Measurements from ENCODE around the gene MCMBP.

The MCMBP gene

GRCh38 chr10:119872610-119872859, at the start of gene MCMBP:
Gene MCMBP, minus strand, starts transcription at chr10:119872843. Its CDS starts 259 bp downstream, at chr10:119872584.
- Histone ChIP-seq H3K79me2 (ENCODE audit: low read length) (peaks cover 47% of the 10 kb centered on the region), H3K4me1 (ENCODE audit: low read length) (peaks cover 11% of the 10 kb centered on the region; the same call in 1 of the 2 replicates), H3K27ac (ENCODE audit: low read length) (peak within 1 kb of the TSS; percentile 51; the same call in 1 of the 2 replicates), H3K36me3 (replicated peaks; ENCODE audit: insufficient read depth, low read length) (no peaks in the 10 kb centered on the region; the same call in 1 of the 2 replicates), H2AFZ (ENCODE audit: low read length) (peak within 1 kb of the TSS; percentile 86), H3K9ac (ENCODE audit: low read length) (peak within 1 kb of the TSS; percentile 78), H3K27me3 (replicated peaks; ENCODE audit: insufficient read depth, low read length) (no peaks in the 10 kb centered on the region), H3K4me2 (ENCODE audit: low read depth, low read length) (peak within 1 kb of the TSS; percentile 84), H3K4me3 (ENCODE audit: low read length) (peak within 1 kb of the TSS; percentile 98), H3F3A (ENCODE audit: insufficient read depth, low read length) (peaks cover 5% of the 10 kb centered on the region; the same call in 1 of the 2 replicates), H3K9me3 (replicated peaks; ENCODE audit: insufficient read depth, low read length) (no peaks in the 10 kb centered on the region), H4K20me1 (ENCODE audit: insufficient read depth, low read length) (peaks cover 41% of the 10 kb centered on the region), H3K9me2 (replicated peaks; ENCODE audit: insufficient read depth, low read length) (no peaks in the 10 kb centered on the region)
- DNase-seq = no peak
- TF ChIP-seq, protein P1, sequence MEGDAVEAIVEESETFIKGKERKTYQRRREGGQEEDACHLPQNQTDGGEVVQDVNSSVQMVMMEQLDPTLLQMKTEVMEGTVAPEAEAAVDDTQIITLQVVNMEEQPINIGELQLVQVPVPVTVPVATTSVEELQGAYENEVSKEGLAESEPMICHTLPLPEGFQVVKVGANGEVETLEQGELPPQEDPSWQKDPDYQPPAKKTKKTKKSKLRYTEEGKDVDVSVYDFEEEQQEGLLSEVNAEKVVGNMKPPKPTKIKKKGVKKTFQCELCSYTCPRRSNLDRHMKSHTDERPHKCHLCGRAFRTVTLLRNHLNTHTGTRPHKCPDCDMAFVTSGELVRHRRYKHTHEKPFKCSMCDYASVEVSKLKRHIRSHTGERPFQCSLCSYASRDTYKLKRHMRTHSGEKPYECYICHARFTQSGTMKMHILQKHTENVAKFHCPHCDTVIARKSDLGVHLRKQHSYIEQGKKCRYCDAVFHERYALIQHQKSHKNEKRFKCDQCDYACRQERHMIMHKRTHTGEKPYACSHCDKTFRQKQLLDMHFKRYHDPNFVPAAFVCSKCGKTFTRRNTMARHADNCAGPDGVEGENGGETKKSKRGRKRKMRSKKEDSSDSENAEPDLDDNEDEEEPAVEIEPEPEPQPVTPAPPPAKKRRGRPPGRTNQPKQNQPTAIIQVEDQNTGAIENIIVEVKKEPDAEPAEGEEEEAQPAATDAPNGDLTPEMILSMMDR (IDR thresholded peaks at IDR 0.05; ENCODE audit: low read length) = no peak
- TF ChIP-seq EZH2phosphoT487 (IDR thresholded peaks at IDR 0.05; ENCODE audit: low read length) (no peak), EZH2 (optimal IDR thresholded peaks at IDR 0.05; ENCODE audit: low read depth, low read length) (no peak)

- no peaks in the 10 kb centered on the region for H3K9me2 ChIP-seq (replicated peaks; ENCODE audit: insufficient read depth, low read length)
- H2AFZ ChIP-seq (ENCODE audit: low read length) = no peak overlapping the region
- peak; percentile 35 for DNase-seq
- no peaks in the 10 kb centered on the region for H3K79me2 ChIP-seq (ENCODE audit: low read length)
- peak overlapping the region; percentile 24; the same call in 1 of the 2 replicates for H3K27ac ChIP-seq (ENCODE audit: low read length)
- TF ChIP-seq, protein P1 (IDR thresholded peaks at IDR 0.05; ENCODE audit: low read length) = no peak
- TF ChIP-seq EZH2phosphoT487 (IDR thresholded peaks at IDR 0.05; ENCODE audit: low read length) = no peak
- H3K36me3 ChIP-seq (replicated peaks; ENCODE audit: insufficient read depth, low read length) = peaks cover 13% of the 10 kb centered on the region; the same call in 1 of the 2 replicates
- no peaks in the 10 kb centered on the region for H4K20me1 ChIP-seq (ENCODE audit: insufficient read depth, low read length)
- H3K4me3 ChIP-seq (ENCODE audit: low read length) = peak overlapping the region; percentile 10; the same call in 1 of the 2 replicates
- peaks cover 6% of the 10 kb centered on the region; the same call in 1 of the 2 replicates for H3F3A ChIP-seq (ENCODE audit: insufficient read depth, low read length)
- H3K9me3 ChIP-seq (replicated peaks; ENCODE audit: insufficient read depth, low read length) = no peaks in the 10 kb centered on the region
- no peaks in the 10 kb centered on the region for H3K27me3 ChIP-seq (replicated peaks; ENCODE audit: insufficient read depth, low read length)
- peaks cover 14% of the 10 kb centered on the region for H3K4me1 ChIP-seq (ENCODE audit: low read length)
- no peak overlapping the region for H3K9ac ChIP-seq (ENCODE audit: low read length)
- H3K4me2 ChIP-seq (ENCODE audit: low read depth, low read length) = peak overlapping the region; percentile 42
Measured at GRCh38 chr10:119919826-119920225, 47.2 kb upstream of the MCMBP start.

DNA sequence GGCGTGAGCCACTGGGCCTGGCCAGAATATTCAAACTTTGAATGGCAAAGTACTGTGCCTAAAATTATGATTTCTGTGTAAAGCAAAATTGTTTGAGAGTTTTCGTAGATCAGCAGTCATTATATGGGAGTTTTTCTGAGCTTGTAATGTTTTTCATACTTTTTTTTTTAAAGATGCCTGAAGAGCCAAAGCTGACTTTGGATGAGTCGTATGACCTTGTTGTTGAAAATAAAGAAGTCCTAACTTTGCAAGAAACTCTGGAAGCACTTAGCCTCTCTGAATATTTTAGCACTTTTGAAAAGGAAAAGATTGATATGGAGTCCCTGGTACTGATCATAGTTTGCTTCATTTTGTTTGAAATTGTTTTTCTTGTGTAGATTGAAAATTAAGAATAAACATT, 46.6 kb upstream of the MCMBP start:
- Histone ChIP-seq H3K27ac (ENCODE audit: low read length) (peak overlapping the region; percentile 24; the same call in 1 of the 2 replicates), H4K20me1 (ENCODE audit: insufficient read depth, low read length) (no peaks in the 10 kb centered on the region), H3K9ac (ENCODE audit: low read length) (no peak overlapping the region)

More for the DNA sequence above, 46.6 kb upstream of the MCMBP start:
- H3K9me3 ChIP-seq (replicated peaks; ENCODE audit: insufficient read depth, low read length) = no peaks in the 10 kb centered on the region
- H3F3A ChIP-seq (ENCODE audit: insufficient read depth, low read length) = peaks cover 6% of the 10 kb centered on the region; the same call in 1 of the 2 replicates
- H3K4me3 ChIP-seq (ENCODE audit: low read length) = 0 out of 2 replicates have a peak overlapping the region, but pooled peaks have one; percentile 10
- TF ChIP-seq EZH2phosphoT487 (IDR thresholded peaks at IDR 0.05; ENCODE audit: low read length) = no peak
- TF ChIP-seq, protein P1 (IDR thresholded peaks at IDR 0.05; ENCODE audit: low read length) = no peak
- no peak for TF ChIP-seq EZH2 (optimal IDR thresholded peaks at IDR 0.05; ENCODE audit: low read depth, low read length)
- H3K4me2 ChIP-seq (ENCODE audit: low read depth, low read length) = peak overlapping the region; percentile 42
- peaks cover 13% of the 10 kb centered on the region; the same call in 1 of the 2 replicates for H3K36me3 ChIP-seq (replicated peaks; ENCODE audit: insufficient read depth, low read length)
- H3K4me1 ChIP-seq (ENCODE audit: low read length) = peaks cover 14% of the 10 kb centered on the region
- no peak overlapping the region for H2AFZ ChIP-seq (ENCODE audit: low read length)
- H3K79me2 ChIP-seq (ENCODE audit: low read length) = no peaks in the 10 kb centered on the region
- DNase-seq = no peak
- no peaks in the 10 kb centered on the region for H3K9me2 ChIP-seq (replicated peaks; ENCODE audit: insufficient read depth, low read length)
- H3K27me3 ChIP-seq (replicated peaks; ENCODE audit: insufficient read depth, low read length) = no peaks in the 10 kb centered on the region

Measured in MM.1S (cell line).